K562 (cell line): ENCODE data around the gene TEX54. TPM values are rescaled to one million over a fixed set of nuclear protein-coding genes. Genes with fewer than 3 reads are reported as not detected.

Experiments used
- ADNP ChIP-seq: fragments of 200-800 bp; sonication (Bioruptor generic); IDR thresholded peaks from 2 replicates; pipeline ENCODE4 v1.6.1; 2016; ENCODE audit warnings: missing genetic modification characterization, missing compliant biosample characterization
- ATF2 ChIP-seq: sonication (generic); formaldehyde crosslinking; IDR thresholded peaks from 2 replicates; pipeline ENCODE4 v1.8.1; 2022; ENCODE audit warnings: missing genetic modification reagents
- BRD4 ChIP-seq: fragments of 200-600 bp; sonication (generic); IDR thresholded peaks from 2 replicates; pipeline ENCODE4 v1.6.1; 2017; ENCODE audit warnings: inconsistent platforms
- BRD9 ChIP-seq: fragments of 450-650 bp; IDR thresholded peaks from 2 replicates; pipeline ENCODE4 v1.6.1; 2018; ENCODE audit warnings: low read depth; ENCODE audit not compliant: partially characterized antibody
- CREM ChIP-seq: IDR thresholded peaks from 2 replicates; pipeline ENCODE4 v1.6.1; 2014; ENCODE audit warnings: antibody characterized with exemption, low read depth
- EP400 ChIP-seq: fragments of 450-650 bp; IDR thresholded peaks from 2 replicates; pipeline ENCODE4 v1.6.1; 2017; ENCODE audit warnings: antibody characterized with exemption, mild to moderate bottlenecking, moderate library complexity
- HLTF ChIP-seq: fragments of 450-650 bp; IDR thresholded peaks from 2 replicates; pipeline ENCODE4 v1.6.1; 2016
- NCOA4 ChIP-seq: fragments of 450-650 bp; IDR thresholded peaks from 2 replicates; pipeline ENCODE4 v1.6.1; 2018; ENCODE audit warnings: mild to moderate bottlenecking; ENCODE audit not compliant: partially characterized antibody
- NCOA6 ChIP-seq: fragments of 450-650 bp; IDR thresholded peaks from 2 replicates; pipeline ENCODE4 v1.6.1; 2017; ENCODE audit warnings: mild to moderate bottlenecking
- NEUROD1 ChIP-seq: fragments of 150-350 bp; IDR thresholded peaks from 2 replicates; pipeline ENCODE4 v1.6.1; 2014; ENCODE audit warnings: borderline replicate concordance, low read length, low read depth; ENCODE audit not compliant: partially characterized antibody
- SETDB1 ChIP-seq: IDR thresholded peaks from one replicate; pipeline ENCODE4 v1.6.1; 2012; ENCODE audit warnings: low read length, control low read depth, inconsistent platforms
- SIN3A ChIP-seq, 2 experiments: fragments of 150-350 bp in 1 of 2; IDR thresholded peaks; 2 replicates each; pipeline ENCODE4 v1.6.1; 2011 to 2016; ENCODE audit warnings: borderline replicate concordance in 2 of 2, low read depth in 2 of 2, low read length in 2 of 2, mild to moderate bottlenecking in 2 of 2, moderate library complexity in 2 of 2; ENCODE audit not compliant: control insufficient read depth in 1 of 2
- TBP ChIP-seq: optimal IDR thresholded peaks from 2 replicates; pipeline ENCODE3; 2011; ENCODE audit warnings: low read depth, low read length, improper control_type of control experiment
- TFE3 ChIP-seq: fragments of 450-650 bp; formaldehyde crosslinking; IDR thresholded peaks from 2 replicates; pipeline ENCODE4 v1.4.0; 2020; ENCODE audit warnings: mild to moderate bottlenecking, mixed read lengths
- ZNF311 ChIP-seq: fragments of 250-450 bp; sonication (Bioruptor Pico); IDR thresholded peaks from 2 replicates; pipeline ENCODE4 v1.4.0; 2020; ENCODE audit warnings: mild to moderate bottlenecking, moderate library complexity
- ZNF785 ChIP-seq: fragments of 250-450 bp; sonication (Bioruptor Pico); IDR thresholded peaks from 2 replicates; pipeline ENCODE4 v1.4.0; 2020; ENCODE audit warnings: mild to moderate bottlenecking
- polyA plus RNA-seq, 8 experiments: library from polyadenylated mRNA; depleted of rRNA in 4 of 8; stranded (reverse) in 5 of 8; unstranded in 3 of 8; fragments of >200 nt; fragmentation: Nextera tagmentation in 2 of 8; fragmentation: Illumina TruSeq in 1 of 8; extraction: Ambion mirVana in 2 of 8; extraction: Trizol in 1 of 8; gene quantifications; 2 replicates each; pipeline versions ENCODE4 v1.2.1 to v1.2.3, GENCODE V29; 2011 to 2014; ENCODE audit warnings: inconsistent platforms in 1 of 8, missing spikeins in 1 of 8
- total RNA-seq, 7 experiments: library from RNA; depleted of rRNA in 6 of 7; stranded (reverse); fragments of >200 nt in 6 of 7; fragmentation: Illumina TruSeq in 2 of 7; extraction: Trizol in 2 of 7; gene quantifications; 2 replicates each; pipeline versions ENCODE4 v1.2.1 to v1.2.3, GENCODE V29; 2011 to 2021; ENCODE audit warnings: low replicate concordance in 1 of 7
- TF ChIP-seq, protein P1 (sequence below): fragments of 450-650 bp; formaldehyde crosslinking; IDR thresholded peaks from 2 replicates; pipeline ENCODE4 v1.4.0; 2022; ENCODE audit warnings: mild to moderate bottlenecking, moderate library complexity
- TF ChIP-seq, protein P2 (sequence below): fragments of 450-650 bp; IDR thresholded peaks from 2 replicates; pipeline ENCODE4 v1.6.1; 2017; ENCODE audit warnings: mild to moderate bottlenecking, moderate library complexity
- TF ChIP-seq, protein P3 (sequence below): fragments of 450-650 bp; IDR thresholded peaks from 2 replicates; pipeline ENCODE4 v1.7.1; 2018; ENCODE audit warnings: mild to moderate bottlenecking, low read depth; ENCODE audit not compliant: partially characterized antibody

The TEX54 gene
- total and polyA plus RNA-seq, 9 of the 15 experiments (the other 6 are each of a cell fraction or from before 2014, with no cell fraction given): not detected

DNA sequence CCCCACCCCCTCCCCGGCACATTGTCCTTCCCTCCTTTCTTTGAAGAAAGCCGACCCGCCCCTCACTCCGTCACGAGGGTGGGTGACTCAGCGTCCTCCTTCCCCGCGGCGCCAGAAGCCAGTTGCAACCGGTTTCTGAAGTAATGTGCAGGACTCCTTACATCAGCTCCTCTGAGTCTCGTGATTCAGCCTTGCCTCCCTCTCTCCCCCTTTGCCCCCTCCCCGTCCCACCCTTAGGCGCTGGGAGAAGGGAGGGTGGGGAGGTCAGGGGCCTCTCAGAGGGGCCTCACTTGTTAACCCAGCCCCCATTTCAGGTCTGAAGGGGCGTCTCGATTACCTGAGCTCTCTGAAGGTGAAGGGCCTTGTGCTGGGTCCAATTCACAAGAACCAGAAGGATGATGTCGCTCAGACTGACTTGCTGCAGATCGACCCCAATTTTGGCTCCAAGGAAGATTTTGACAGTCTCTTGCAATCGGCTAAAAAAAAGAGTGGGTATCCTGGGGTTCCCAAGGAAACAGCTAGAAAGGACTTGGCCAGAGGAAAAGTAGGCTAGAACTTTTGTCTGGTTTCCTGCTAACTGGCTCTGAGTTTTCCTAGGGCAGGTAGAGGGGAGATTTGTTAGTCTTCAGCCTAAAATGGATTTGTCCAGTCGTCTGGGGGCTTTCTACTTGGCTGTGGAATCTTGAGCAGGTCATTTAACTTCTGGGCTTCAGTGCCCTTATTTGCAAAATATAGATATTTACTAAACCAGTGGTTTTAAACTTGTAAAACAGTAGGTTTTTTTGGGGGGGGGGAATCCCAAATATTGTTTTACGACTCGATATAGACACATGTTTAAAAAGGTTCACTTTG, 49.2 kb upstream of the TEX54 start (continued):
- TF ChIP-seq ATF2 (no peak), BRD4 (peak; percentile 85), HLTF (no peak), EP400 (peak; percentile 97), NCOA6 (no peak), TBP (peak; percentile 69), SIN3A (IDR thresholded peaks at IDR 0.05; ENCODE audit: borderline replicate concordance in 2 of 2, control insufficient read depth in 1 of 2, low read depth in 2 of 2, low read length in 2 of 2) (0 out of 4 replicates have a peak, but pooled peaks of 1 of the 2 experiments have one; percentile 13), ADNP (tag) (no peak), BRD9 (peak; percentile 82), ZNF311 (CRISPR knock-in tag) (no peak), TFE3 (CRISPR knock-in tag) (peak; percentile 88), CREM (no peak), ZNF785 (CRISPR knock-in tag) (no peak), SETDB1 (no peak), NEUROD1 (peak; percentile 84), NCOA4 (no peak)
- TF ChIP-seq, protein P1, sequence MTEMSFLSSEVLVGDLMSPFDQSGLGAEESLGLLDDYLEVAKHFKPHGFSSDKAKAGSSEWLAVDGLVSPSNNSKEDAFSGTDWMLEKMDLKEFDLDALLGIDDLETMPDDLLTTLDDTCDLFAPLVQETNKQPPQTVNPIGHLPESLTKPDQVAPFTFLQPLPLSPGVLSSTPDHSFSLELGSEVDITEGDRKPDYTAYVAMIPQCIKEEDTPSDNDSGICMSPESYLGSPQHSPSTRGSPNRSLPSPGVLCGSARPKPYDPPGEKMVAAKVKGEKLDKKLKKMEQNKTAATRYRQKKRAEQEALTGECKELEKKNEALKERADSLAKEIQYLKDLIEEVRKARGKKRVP (CRISPR knock-in tag): peak; percentile 98
- TF ChIP-seq, protein P2, sequence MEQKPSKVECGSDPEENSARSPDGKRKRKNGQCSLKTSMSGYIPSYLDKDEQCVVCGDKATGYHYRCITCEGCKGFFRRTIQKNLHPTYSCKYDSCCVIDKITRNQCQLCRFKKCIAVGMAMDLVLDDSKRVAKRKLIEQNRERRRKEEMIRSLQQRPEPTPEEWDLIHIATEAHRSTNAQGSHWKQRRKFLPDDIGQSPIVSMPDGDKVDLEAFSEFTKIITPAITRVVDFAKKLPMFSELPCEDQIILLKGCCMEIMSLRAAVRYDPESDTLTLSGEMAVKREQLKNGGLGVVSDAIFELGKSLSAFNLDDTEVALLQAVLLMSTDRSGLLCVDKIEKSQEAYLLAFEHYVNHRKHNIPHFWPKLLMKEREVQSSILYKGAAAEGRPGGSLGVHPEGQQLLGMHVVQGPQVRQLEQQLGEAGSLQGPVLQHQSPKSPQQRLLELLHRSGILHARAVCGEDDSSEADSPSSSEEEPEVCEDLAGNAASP: no peak
- TF ChIP-seq, protein P3, sequence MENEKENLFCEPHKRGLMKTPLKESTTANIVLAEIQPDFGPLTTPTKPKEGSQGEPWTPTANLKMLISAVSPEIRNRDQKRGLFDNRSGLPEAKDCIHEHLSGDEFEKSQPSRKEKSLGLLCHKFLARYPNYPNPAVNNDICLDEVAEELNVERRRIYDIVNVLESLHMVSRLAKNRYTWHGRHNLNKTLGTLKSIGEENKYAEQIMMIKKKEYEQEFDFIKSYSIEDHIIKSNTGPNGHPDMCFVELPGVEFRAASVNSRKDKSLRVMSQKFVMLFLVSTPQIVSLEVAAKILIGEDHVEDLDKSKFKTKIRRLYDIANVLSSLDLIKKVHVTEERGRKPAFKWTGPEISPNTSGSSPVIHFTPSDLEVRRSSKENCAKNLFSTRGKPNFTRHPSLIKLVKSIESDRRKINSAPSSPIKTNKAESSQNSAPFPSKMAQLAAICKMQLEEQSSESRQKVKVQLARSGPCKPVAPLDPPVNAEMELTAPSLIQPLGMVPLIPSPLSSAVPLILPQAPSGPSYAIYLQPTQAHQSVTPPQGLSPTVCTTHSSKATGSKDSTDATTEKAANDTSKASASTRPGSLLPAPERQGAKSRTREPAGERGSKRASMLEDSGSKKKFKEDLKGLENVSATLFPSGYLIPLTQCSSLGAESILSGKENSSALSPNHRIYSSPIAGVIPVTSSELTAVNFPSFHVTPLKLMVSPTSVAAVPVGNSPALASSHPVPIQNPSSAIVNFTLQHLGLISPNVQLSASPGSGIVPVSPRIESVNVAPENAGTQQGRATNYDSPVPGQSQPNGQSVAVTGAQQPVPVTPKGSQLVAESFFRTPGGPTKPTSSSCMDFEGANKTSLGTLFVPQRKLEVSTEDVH: no peak
